Fibroblast of lung (primary cell): Measurements from ENCODE around the gene LRRC39. TPM values are rescaled to one million over a fixed set of nuclear protein-coding genes. Genes with fewer than 3 reads are reported as not detected.
A peak's percentile ranks its signal among the peaks of the same experiment; 100 is the strongest.

Source experiments
- DNase-seq, 2 donors: peaks; one replicate each; pipeline versions ENCODE4 v3.0.0 to v3.0.0-alpha.2; 2010; ENCODE audit warnings: low read depth in 2 of 2
- H2AFZ ChIP-seq: 2 replicates; pipeline ENCODE4 v1.5.1; 2012; ENCODE audit warnings: low read length, control low read depth, inconsistent platforms
- H3K27ac ChIP-seq: 2 replicates; pipeline ENCODE4 v1.5.1; 2011; ENCODE audit warnings: low read length, control low read depth; ENCODE audit not compliant: insufficient read depth
- H3K27me3 ChIP-seq: 2 replicates; pipeline ENCODE4 v1.5.1; 2011; ENCODE audit warnings: mild to moderate bottlenecking, low read length; ENCODE audit not compliant: control insufficient read depth, insufficient read depth
- H3K36me3 ChIP-seq: 2 replicates; pipeline ENCODE4 v1.5.1; 2011; ENCODE audit warnings: low read length; ENCODE audit not compliant: control insufficient read depth, insufficient read depth
- H3K4me1 ChIP-seq: 2 replicates; pipeline ENCODE4 v1.5.1; 2011; ENCODE audit warnings: low read length; ENCODE audit not compliant: control insufficient read depth, insufficient read depth; ENCODE audit errors: extremely low read depth
- H3K4me2 ChIP-seq: 2 replicates; pipeline ENCODE4 v1.5.1; 2011; ENCODE audit warnings: low read length, control low read depth; ENCODE audit not compliant: insufficient read depth; ENCODE audit errors: extremely low read depth
- H3K4me3 ChIP-seq, 4 experiments: fragments of 200-600 bp in 1 of 4; sonication (generic) in 1 of 4; replicated peaks in 1 of 4; 2 replicates each; pipeline ENCODE4 v1.5.1; 2011 to 2016; ENCODE audit warnings: low read length in 4 of 4, low read depth in 3 of 4, mild to moderate bottlenecking in 3 of 4, control low read depth in 2 of 4, inconsistent platforms in 1 of 4, mixed read lengths in 1 of 4; ENCODE audit not compliant: insufficient read depth in 1 of 4; ENCODE audit errors: control extremely low read depth in 1 of 4
- H3K79me2 ChIP-seq: 2 replicates; pipeline ENCODE4 v1.5.1; 2012; ENCODE audit warnings: mild to moderate bottlenecking, low read length, inconsistent platforms; ENCODE audit not compliant: control insufficient read depth, insufficient read depth
- H3K9ac ChIP-seq: 2 replicates; pipeline ENCODE4 v1.5.1; 2011; ENCODE audit warnings: mild to moderate bottlenecking, low read length, control low read depth; ENCODE audit not compliant: insufficient read depth
- H3K9me3 ChIP-seq: 2 replicates; pipeline ENCODE4 v1.5.1; 2012; ENCODE audit warnings: low read depth, low read length; ENCODE audit not compliant: control insufficient read depth, insufficient read depth
- H4K20me1 ChIP-seq: 2 replicates; pipeline ENCODE4 v1.5.1; 2011; ENCODE audit warnings: low read length; ENCODE audit not compliant: control insufficient read depth, insufficient read depth; ENCODE audit errors: extremely low read depth
- CTCF ChIP-seq, 2 donors: IDR thresholded peaks in 1 of 2; conservative IDR thresholded peaks in 1 of 2; 1 replicate in 1 of 2; 2 replicates in 1 of 2; pipeline ENCODE4 v1.5.1; 2011 to 2012; ENCODE audit warnings: low read length in 2 of 2, control low read depth in 1 of 2, inconsistent platforms in 1 of 2, low read depth in 1 of 2, mild to moderate bottlenecking in 1 of 2
- EZH2 ChIP-seq: IDR thresholded peaks from 2 replicates; pipeline ENCODE4 v1.5.1; 2012; ENCODE audit warnings: low read length, control low read depth, mild to moderate bottlenecking; ENCODE audit errors: missing control alignments
- polyA plus RNA-seq, 2 donors: library from polyadenylated mRNA; depleted of rRNA in 1 of 2; stranded (reverse) in 1 of 2; unstranded in 1 of 2; fragments of >200 nt; gene quantifications; 2 replicates each; pipeline ENCODE4 v1.2.1, GENCODE V29; 2011 to 2012; ENCODE audit warnings: missing spikeins in 1 of 2
- total RNA-seq: library from RNA; depleted of rRNA; stranded (reverse); fragments of >200 nt; gene quantifications from 2 replicates; pipeline ENCODE4 v1.2.1, GENCODE V29; 2014

LRRC39 gene
- total and polyA plus RNA-seq, 2 donors (not counting 1 experiment from before 2014, with no cell fraction given), result 0.50 to 0.64 TPM

- TF ChIP-seq CTCF (conservative IDR thresholded peaks at IDR 0.05 in 1 of 2, IDR thresholded peaks at IDR 0.05 in 1 of 2; ENCODE audit: low read depth in 1 of 2, low read length in 2 of 2), result no peak
- TF ChIP-seq EZH2, result no peak
- Histone ChIP-seq H3K79me2 (peaks cover 16% of the 10 kb centered on the region), H4K20me1 (no peaks in the 10 kb centered on the region), H3K9me3 (no peaks in the 10 kb centered on the region), H3K4me2 (no peak overlapping the region), H3K27me3 (no peaks in the 10 kb centered on the region), H3K27ac (no peak overlapping the region), H3K9ac (no peak overlapping the region), H3K36me3 (peaks cover 4% of the 10 kb centered on the region), H2AFZ (no peak overlapping the region), H3K4me1 (peaks cover 2% of the 10 kb centered on the region), H3K4me3 (no peak overlapping the region)
- no peak for DNase-seq
These were observed 40.5 kb downstream of the LRRC39 start for GRCh38 chr1:100137602-100138001.

- Histone ChIP-seq H3K27me3 (no peaks in the 10 kb centered on the region), H2AFZ (no peak overlapping the region), H3K27ac (no peak overlapping the region), H3K36me3 (no peaks in the 10 kb centered on the region), H3K4me3 (no peak overlapping the region), H3K9ac (no peak overlapping the region), H3K9me3 (no peaks in the 10 kb centered on the region), H3K4me2 (no peak overlapping the region), H3K4me1 (peaks cover 9% of the 10 kb centered on the region), H3K79me2 (peaks cover 33% of the 10 kb centered on the region), H4K20me1 (no peaks in the 10 kb centered on the region)
- DNase-seq, result peak in 1 of 2 donors; percentile 2
- no peak for TF ChIP-seq EZH2
- no peak for TF ChIP-seq CTCF (conservative IDR thresholded peaks at IDR 0.05 in 1 of 2, IDR thresholded peaks at IDR 0.05 in 1 of 2; ENCODE audit: low read depth in 1 of 2, low read length in 2 of 2)
These were observed 43.2 kb downstream of the LRRC39 start for GRCh38 chr1:100134872-100135271.

- TF ChIP-seq CTCF (conservative IDR thresholded peaks at IDR 0.05 in 1 of 2, IDR thresholded peaks at IDR 0.05 in 1 of 2; ENCODE audit: low read depth in 1 of 2, low read length in 2 of 2), result no peak
- TF ChIP-seq EZH2, result no peak
- peak within 1 kb of the TSS; percentile 41 for H3K9ac ChIP-seq
- H3K79me2 ChIP-seq, result peaks cover 43% of the 10 kb centered on the region
- no peaks in the 10 kb centered on the region for H3K27me3 ChIP-seq
- peak within 1 kb of the TSS; percentile 94 for H2AFZ ChIP-seq
- H3K9me3 ChIP-seq, result no peaks in the 10 kb centered on the region
- DNase-seq, result peak; percentile 99
- peak within 1 kb of the TSS; percentile 91 for H3K4me2 ChIP-seq
- peaks cover 9% of the 10 kb centered on the region for H3K4me1 ChIP-seq
- H3K36me3 ChIP-seq, result no peaks in the 10 kb centered on the region
- no peaks in the 10 kb centered on the region for H4K20me1 ChIP-seq
- H3K27ac ChIP-seq, result peak within 1 kb of the TSS; percentile 74
- peak within 1 kb of the TSS; percentile 82 to 89 (median 86) for H3K4me3 ChIP-seq
These were observed 45.2 kb downstream of the LRRC39 start, which contains the start of the genes SASS6 and TRMT13 for GRCh38 chr1:100132566-100133477. TSS of gene SASS6 (minus strand) at chr1:100132930. CDS start at chr1:100132814, 116 bp downstream. TSS of gene TRMT13 (plus strand) at chr1:100133163. CDS start at chr1:100133169, 6 bp downstream.
